SW480 (cell line): ENCODE data around the gene SMYD4.
"Not testable (repeated sequence)": the region's sequence is repeated elsewhere in the genome, so short reads cannot be mapped to it uniquely, and the experiment has no call there.

Experiments used
- DNase-seq: peaks from one replicate; pipeline ENCODE4 v3.0.0-alpha.2; 2016; ENCODE audit warnings: low spot score

Gene SMYD4

GRCh38 chr17:1754430-1755112 lies 75.1 kb downstream of the SMYD4 start:
- no peak for DNase-seq

DNA sequence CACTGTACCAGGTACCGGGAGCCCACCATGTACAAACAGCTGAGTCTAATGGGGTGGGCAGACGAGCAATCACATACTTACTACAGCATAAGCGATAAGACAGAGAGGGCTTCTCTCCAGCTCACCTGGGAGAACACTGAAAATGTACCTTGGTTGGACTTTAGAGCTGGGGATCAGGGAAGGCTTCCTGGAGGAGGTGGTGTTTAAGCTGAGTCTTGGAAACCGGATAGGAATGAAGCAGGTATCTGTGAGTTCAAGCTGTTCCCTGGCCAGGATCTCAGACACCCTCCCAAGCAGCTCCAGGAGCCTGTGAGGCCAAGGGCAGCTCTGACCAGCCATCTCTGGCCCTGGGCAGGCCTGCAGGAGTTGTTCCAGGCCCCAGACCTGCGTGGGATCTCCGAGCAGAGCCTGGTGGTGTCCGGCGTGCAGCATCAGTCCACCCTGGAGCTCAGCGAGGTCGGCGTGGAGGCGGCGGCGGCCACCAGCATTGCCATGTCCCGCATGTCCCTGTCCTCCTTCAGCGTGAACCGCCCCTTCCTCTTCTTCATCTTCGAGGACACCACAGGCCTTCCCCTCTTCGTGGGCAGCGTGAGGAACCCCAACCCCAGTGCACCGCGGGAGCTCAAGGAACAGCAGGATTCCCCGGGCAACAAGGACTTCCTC lies 75.8 kb downstream of the SMYD4 start:
- DNase-seq, result no peak

DNA sequence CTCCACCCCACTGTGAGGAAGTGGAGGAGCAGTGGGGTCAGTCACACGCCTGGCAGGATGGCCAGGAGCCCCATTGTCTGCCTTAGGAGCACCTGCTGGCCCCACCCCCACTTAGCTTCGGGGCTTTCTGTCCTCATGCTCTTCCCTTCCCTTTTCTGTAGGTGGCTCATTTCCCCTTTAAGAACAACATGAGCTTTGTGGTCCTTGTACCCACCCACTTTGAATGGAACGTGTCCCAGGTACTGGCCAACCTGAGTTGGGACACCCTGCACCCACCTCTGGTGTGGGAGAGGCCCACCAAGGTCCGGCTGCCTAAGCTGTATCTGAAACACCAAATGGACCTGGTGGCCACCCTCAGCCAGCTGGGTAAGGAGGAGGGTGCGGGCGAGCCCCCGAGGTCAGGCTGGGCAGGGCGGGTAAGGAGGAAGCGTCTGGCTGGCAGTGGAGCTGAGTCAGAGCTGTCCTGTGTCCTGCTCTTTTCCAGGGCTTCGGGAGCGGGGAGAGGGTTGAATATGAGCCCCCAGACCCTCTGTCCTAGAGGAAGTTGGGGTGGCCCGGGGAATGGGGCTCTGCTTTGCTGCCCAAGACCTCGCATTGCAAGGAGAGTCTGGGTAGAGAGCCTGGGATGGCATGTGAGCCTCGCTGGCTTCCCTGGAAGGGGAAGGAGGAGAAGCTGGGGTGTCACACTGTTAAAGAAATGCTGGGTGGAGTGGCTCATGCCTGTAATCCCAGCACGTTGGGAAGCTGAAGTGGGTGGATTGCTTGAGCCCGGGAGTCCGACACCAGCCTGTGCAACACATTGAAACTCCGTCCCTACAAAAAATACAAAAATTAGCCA lies 77.1 kb downstream of the SMYD4 start:
- DNase-seq, result peak; percentile 84

DNA sequence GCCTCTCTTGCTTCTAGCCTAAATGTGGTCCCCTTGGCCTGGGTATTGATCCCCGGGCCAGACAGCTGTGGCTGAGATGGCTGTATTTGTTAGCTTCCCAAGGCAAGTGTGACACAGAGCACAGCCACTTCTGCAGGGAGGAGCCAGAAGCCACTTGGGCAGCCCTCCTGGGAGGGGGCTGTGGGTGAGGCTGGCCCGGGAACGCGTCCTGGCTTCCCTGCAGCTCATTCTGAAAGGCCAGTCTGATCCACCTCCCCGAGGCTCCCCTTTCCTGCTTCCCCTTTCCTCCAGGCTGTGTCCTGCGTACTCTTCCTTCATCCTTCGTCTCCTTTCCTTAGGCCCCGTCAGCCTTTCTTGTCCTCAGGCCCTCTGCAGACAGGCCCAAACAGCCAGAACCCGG lies 79.1 kb downstream of the SMYD4 start:
- no peak for DNase-seq

DNA sequence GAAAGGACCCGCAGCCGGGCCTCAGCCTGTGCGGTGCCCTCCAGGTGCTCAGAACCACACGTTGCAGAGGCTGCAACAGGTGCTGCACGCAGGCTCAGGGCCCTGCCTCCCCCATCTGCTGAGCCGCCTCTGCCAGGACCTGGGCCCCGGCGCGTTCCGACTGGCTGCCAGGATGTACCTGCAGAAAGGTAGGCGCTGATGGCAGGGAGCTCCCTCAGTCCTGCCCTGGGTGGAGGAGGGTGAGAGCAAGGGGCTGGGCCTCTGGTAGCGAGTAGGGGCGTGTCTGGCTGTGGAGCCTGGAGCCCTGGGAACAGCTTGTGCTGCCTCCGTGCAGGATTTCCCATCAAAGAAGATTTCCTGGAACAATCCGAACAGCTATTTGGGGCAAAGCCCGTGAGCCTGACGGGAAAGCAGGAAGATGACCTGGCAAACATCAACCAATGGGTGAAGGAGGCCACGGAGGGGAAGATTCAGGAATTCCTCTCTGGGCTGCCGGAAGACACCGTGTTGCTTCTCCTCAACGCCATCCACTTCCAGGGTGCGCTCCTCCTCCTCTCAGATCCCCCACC lies 82.6 kb downstream of the SMYD4 start:
- peak; percentile 20 for DNase-seq

GRCh38 chr17:1745513-1746020 lies 84.1 kb downstream of the SMYD4 start:
- DNase-seq, result no peak

GRCh38 chr17:1744551-1745512 lies 84.9 kb downstream of the SMYD4 start:
- no peak for DNase-seq

DNA sequence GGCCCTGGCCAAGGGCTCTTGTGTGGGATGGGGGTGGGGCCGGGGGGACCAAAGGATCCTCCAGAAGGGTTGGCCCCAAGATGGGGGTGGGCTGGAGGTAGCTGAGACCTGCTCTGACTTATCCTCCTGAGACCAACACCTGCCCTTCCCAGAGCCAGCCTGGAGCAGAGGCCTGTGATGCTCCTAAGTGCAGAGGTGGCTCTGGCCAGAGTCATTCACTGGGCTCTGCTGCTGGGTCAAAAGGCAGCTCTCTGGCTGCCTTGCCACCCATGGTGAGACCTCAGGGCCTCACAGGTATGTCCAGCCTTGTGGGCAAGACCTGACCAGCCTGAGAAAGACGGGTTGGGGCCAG lies 86.6 kb downstream of the SMYD4 start:
- DNase-seq, result no peak

DNA sequence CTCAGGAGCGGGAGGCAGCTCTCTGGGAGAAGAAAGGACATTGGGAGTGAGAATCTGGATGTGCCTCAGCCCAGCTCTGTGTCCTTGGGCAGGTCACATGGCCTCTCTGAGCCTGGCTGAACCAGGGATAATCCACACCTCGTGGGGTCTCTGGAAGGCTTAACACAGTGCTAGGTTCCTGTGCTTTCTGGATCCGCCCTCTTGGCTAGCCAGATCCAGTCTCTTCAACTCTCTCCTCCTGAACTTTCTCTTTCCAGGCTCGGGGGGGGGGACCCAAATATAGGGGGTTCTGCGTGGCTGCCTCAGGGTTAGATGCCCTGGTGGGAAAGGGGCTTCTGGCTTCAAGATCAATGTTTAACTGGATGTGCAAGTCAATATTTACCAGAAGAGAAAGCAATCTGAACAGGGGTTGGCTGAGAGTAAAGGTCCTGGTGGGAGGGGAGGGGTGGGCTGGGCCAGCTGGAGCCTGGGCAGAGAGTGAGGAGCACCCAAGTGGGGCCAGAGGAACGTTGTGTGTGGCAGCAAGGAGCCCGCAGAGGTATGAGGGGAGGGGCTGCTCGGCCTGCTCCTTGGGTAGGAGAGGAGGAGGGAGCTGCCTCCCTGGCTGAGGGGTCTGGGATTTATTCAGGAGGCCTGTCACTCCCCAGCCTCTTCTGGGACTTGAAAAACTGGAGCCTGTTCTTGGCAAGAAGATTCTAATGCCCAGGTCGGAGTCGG lies 87.2 kb downstream of the SMYD4 start, which contains the start of gene SERPINF2:
Gene SERPINF2, plus strand, starts transcription at position 501 of the 717 bp plus-strand sequence. CDS start 2,125 bp downstream, outside the sequence.
- no peak for DNase-seq

DNA sequence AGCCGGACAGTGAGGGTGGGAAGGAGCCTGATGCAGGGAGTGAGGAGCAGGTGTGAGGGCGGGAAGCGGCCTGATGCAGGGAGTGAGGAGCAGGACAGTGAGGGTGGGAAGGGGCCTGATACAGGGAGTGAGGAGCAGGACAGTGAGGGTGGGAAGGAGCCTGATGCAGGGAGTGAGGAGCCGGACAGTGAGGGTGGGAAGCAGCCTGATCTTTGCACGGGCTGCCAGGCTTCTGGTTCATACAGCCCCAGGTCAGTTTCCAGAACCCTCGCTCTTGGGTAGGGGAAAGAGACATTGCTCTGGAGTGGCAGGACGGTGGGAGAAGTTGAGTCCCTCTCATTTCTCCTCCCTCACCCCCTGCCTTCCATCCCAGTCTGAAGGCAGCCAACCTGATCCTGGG lies 87.8 kb downstream of the SMYD4 start:
- not testable (repeated sequence) for DNase-seq

DNA sequence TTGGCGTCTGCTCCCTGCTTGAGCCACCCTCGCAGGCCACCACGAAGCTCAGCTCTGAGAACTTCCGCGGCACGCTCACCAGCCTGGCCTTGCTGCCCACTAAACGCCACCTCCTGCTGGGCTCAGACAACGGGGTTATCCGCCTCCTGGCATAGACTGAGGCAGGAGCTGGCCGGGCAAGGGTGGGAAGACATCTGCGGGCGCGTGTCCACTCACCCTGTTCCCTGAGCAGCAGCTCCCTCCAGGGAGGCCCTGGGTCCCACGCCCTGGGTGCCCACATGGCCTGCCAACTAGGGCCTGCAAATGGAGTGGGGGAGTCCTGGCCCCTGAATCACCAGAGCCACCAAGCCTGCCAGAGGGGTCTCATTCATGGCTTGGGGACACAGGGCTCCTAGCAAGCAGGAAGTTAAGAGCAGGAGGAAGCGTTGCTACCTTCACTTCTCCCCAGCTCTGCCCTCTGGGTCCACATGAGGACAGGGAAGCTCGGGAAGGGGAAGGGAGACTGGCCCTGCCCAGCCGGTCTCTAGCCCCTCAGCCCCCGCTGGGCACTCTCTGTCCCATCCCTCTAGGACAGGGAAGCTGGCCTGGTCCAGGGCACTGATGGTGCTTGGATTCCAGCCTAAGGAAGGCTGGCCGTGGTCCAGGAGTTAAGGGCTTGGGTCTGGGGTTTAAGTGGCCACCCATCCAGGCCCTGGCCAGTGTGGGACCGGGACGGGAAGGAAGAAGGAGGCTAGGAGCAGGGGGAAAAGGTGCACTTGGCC lies 92.0 kb downstream of the SMYD4 start:
- no peak for DNase-seq

GRCh38 chr17:1736348-1737281 lies 93.1 kb downstream of the SMYD4 start:
- DNase-seq, result no peak

GRCh38 chr17:1735834-1736347 lies 93.8 kb downstream of the SMYD4 start:
- no peak for DNase-seq

DNA sequence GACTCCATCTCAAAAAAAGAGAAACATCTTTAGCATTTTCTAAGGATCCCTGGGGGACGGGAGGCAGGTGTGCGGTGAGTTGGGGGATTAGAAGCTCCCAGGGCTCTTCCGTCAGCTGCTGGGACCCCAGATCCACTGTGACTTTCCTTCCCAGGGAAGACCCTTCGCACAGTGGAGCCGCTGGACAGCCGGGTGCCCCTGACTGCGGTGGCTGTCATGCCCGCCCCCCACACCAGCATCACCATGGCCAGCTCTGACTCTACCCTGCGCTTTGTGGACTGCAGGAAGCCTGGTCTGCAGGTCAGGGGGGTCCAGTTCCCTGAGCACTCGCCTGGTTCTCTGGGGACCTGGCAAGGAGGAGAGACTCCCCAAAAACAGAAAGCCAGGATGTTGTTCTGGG lies 94.3 kb downstream of the SMYD4 start:
- no peak for DNase-seq

GRCh38 chr17:1733759-1734158 lies 95.9 kb downstream of the SMYD4 start:
- DNase-seq, result no peak

- DNase-seq, result no peak
Observed at GRCh38 chr17:1732833-1733321, 96.8 kb downstream of the SMYD4 start.

- DNase-seq, result no peak
Observed at GRCh38 chr17:1732241-1732832, 97.4 kb downstream of the SMYD4 start.

- DNase-seq, result no peak
Observed at GRCh38 chr17:1731194-1731506, 98.6 kb downstream of the SMYD4 start.
